GM23248 (cell line): ENCODE measurements around the gene ARNT2. TPM values are rescaled to one million over a fixed set of nuclear protein-coding genes. Genes with fewer than 3 reads are reported as not detected.

Source experiments
- DNase-seq: peaks from one replicate; pipeline ENCODE4 v3.0.0-alpha.2; 2015
- H2AFZ ChIP-seq: fragments of 200-600 bp; sonication (generic); 2 replicates; pipeline ENCODE4 v1.6.1; 2016; ENCODE audit warnings: antibody characterized with exemption
- H3F3A ChIP-seq: fragments of 200-600 bp; sonication (generic); 2 replicates; pipeline ENCODE4 v1.6.1; 2016; ENCODE audit warnings: mild to moderate bottlenecking, antibody characterized with exemption, mixed run types; ENCODE audit not compliant: insufficient read depth
- H3K27ac ChIP-seq: fragments of 200-600 bp; sonication (generic); 2 replicates; pipeline ENCODE4 v1.5.1; 2016; ENCODE audit warnings: mild to moderate bottlenecking
- H3K27me3 ChIP-seq: fragments of 200-600 bp; sonication (generic); replicated peaks from 2 replicates; pipeline ENCODE4 v1.6.1; 2016; ENCODE audit warnings: mild to moderate bottlenecking; ENCODE audit not compliant: insufficient read depth
- H3K36me3 ChIP-seq: fragments of 200-600 bp; sonication (generic); 2 replicates; pipeline ENCODE4 v1.6.1; 2016; ENCODE audit warnings: low read depth, mild to moderate bottlenecking
- H3K4me1 ChIP-seq: fragments of 200-600 bp; sonication (generic); 2 replicates; pipeline ENCODE4 v1.6.1; 2016; ENCODE audit warnings: mild to moderate bottlenecking; ENCODE audit not compliant: insufficient read depth
- H3K4me2 ChIP-seq: fragments of 200-600 bp; sonication (generic); one replicate; pipeline ENCODE4 v1.6.1; 2016; ENCODE audit warnings: mild to moderate bottlenecking; ENCODE audit not compliant: unreplicated experiment
- H3K4me3 ChIP-seq: fragments of 200-600 bp; sonication (generic); 2 replicates; pipeline ENCODE4 v1.5.1; 2016; ENCODE audit warnings: mild to moderate bottlenecking
- H3K79me2 ChIP-seq: fragments of 200-600 bp; sonication (generic); 2 replicates; pipeline ENCODE4 v1.6.1; 2016; ENCODE audit warnings: mild to moderate bottlenecking; ENCODE audit not compliant: insufficient read depth
- H3K9ac ChIP-seq: fragments of 200-600 bp; sonication (generic); 2 replicates; pipeline ENCODE4 v1.6.1; 2016; ENCODE audit warnings: mild to moderate bottlenecking
- H3K9me2 ChIP-seq: fragments of 200-600 bp; sonication (generic); 2 replicates; pipeline ENCODE4 v1.6.1; 2016; ENCODE audit warnings: mixed run types, mild to moderate bottlenecking, moderate library complexity; ENCODE audit not compliant: insufficient read depth
- H3K9me3 ChIP-seq: fragments of 200-600 bp; sonication (generic); one replicate; pipeline ENCODE4 v1.6.1; 2017; ENCODE audit warnings: low read depth
- H4K20me1 ChIP-seq: fragments of 200-600 bp; sonication (generic); 2 replicates; pipeline ENCODE4 v1.6.0; 2016; ENCODE audit not compliant: insufficient read depth
- EZH2 ChIP-seq: fragments of 200-600 bp; sonication (generic); IDR thresholded peaks from 2 replicates; pipeline ENCODE4 v1.6.1; 2018; ENCODE audit warnings: antibody characterized with exemption, mild to moderate bottlenecking; ENCODE audit not compliant: insufficient read depth, poor library complexity, severe bottlenecking
- EZH2phosphoT487 ChIP-seq: fragments of 200-600 bp; sonication (generic); IDR thresholded peaks from 2 replicates; pipeline ENCODE4 v1.6.1; 2018; ENCODE audit warnings: antibody characterized with exemption, moderate library complexity, mild to moderate bottlenecking, low read depth; ENCODE audit not compliant: insufficient read depth
- WGBS, 2 experiments: methylation state at CpG; one replicate each; pipeline ENCODE4 v1.1.6; 2015 to 2017; ENCODE audit warnings: low lambda C conversion rate in 2 of 2, low coverage in 1 of 2; ENCODE audit errors: missing lambda C conversion rate in 2 of 2; 5-methylcytosine and 5-hydroxymethylcytosine counted together
- in situ Hi-C: fragments of 300-500 bp; cut with MboI; formaldehyde crosslinking; loops from 2 replicates; pipeline ENCODE4 v1.15.0; 2020
- polyA plus RNA-seq: library from polyadenylated mRNA; unstranded; fragments of >200 nt; fragmentation: Nextera tagmentation; extraction: Ambion mirVana; gene quantifications from 2 replicates; pipeline ENCODE4 v1.2.1, GENCODE V29; 2016
- total RNA-seq: library from RNA; depleted of rRNA; stranded (reverse); fragments of >200 nt; shearing (Covaris generic); gene quantifications from 2 replicates; pipeline ENCODE4 v1.2.3, GENCODE V29; 2014

Gene ARNT2
- total and polyA plus RNA-seq, 2 experiments from 2014 or later: 9.3 to 23.5 TPM

GRCh38 chr15:80459380-80459779 lies 55.2 kb downstream of the ARNT2 start:
- Histone ChIP-seq H3K27me3 (no peaks in the 10 kb centered on the region), H3K9me3 (no peaks in the 10 kb centered on the region), H3K9ac (no peak overlapping the region), H3F3A (peaks cover 12% of the 10 kb centered on the region), H3K36me3 (no peaks in the 10 kb centered on the region), H3K4me2 (no peak overlapping the region), H3K4me3 (no peak overlapping the region), H3K27ac (no peak overlapping the region), H3K79me2 (no peaks in the 10 kb centered on the region), H2AFZ (no peak overlapping the region), H4K20me1 (no peaks in the 10 kb centered on the region), H3K9me2 (no peaks in the 10 kb centered on the region), H3K4me1 (peaks cover 28% of the 10 kb centered on the region)
- DNase-seq: no peak
- in situ Hi-C loops: loop anchor here (5.0 to 10.0 kb wide), 2 partner anchors 105 to 323 kb away; no protein-coding TSS in a partner anchor
- TF ChIP-seq EZH2phosphoT487 (no peak), EZH2 (no peak)
- 96 to 97% methylated on average over 6 of the region's 6 CpGs for WGBS, 2 experiments

GRCh38 chr15:80459818-80460217 lies 55.6 kb downstream of the ARNT2 start:
- no peaks in the 10 kb centered on the region for H3K9me2 ChIP-seq
- WGBS, 2 experiments: 67 to 86% methylated on average over 3 of the region's 3 CpGs
- no peaks in the 10 kb centered on the region for H3K27me3 ChIP-seq
- no peak for DNase-seq
- H3K9me3 ChIP-seq: no peaks in the 10 kb centered on the region
- H2AFZ ChIP-seq: no peak overlapping the region
- H3K27ac ChIP-seq: no peak overlapping the region
- H4K20me1 ChIP-seq: no peaks in the 10 kb centered on the region
- no peaks in the 10 kb centered on the region for H3K79me2 ChIP-seq
- H3F3A ChIP-seq: peaks cover 8% of the 10 kb centered on the region
- no peak for TF ChIP-seq EZH2phosphoT487
- TF ChIP-seq EZH2: no peak
- H3K9ac ChIP-seq: no peak overlapping the region
- H3K4me1 ChIP-seq: peaks cover 24% of the 10 kb centered on the region
- no peak overlapping the region for H3K4me2 ChIP-seq
- in situ Hi-C loops: loop anchor here (5.0 to 10.0 kb wide), 2 partner anchors 105 to 322 kb away; no protein-coding TSS in a partner anchor
- no peak overlapping the region for H3K4me3 ChIP-seq
- H3K36me3 ChIP-seq: no peaks in the 10 kb centered on the region

GRCh38 chr15:80461356-80462095 lies 57.3 kb downstream of the ARNT2 start:
- TF ChIP-seq EZH2phosphoT487 (no peak), EZH2 (no peak)
- Histone ChIP-seq H2AFZ (no peak overlapping the region), H4K20me1 (no peaks in the 10 kb centered on the region), H3K36me3 (no peaks in the 10 kb centered on the region), H3K4me2 (no peak overlapping the region), H3K4me3 (no peak overlapping the region), H3K9me3 (no peaks in the 10 kb centered on the region), H3K9ac (no peak overlapping the region), H3K9me2 (no peaks in the 10 kb centered on the region), H3K4me1 (peaks cover 10% of the 10 kb centered on the region), H3F3A (no peaks in the 10 kb centered on the region), H3K27ac (no peak overlapping the region), H3K79me2 (no peaks in the 10 kb centered on the region), H3K27me3 (no peaks in the 10 kb centered on the region)
- no peak for DNase-seq
- in situ Hi-C loops: no loop called here
- 89 to 92% methylated on average over 12 to 14 of the region's 14 CpGs for WGBS, 2 experiments

- Histone ChIP-seq H3F3A (no peaks in the 10 kb centered on the region), H3K36me3 (no peaks in the 10 kb centered on the region), H2AFZ (no peak overlapping the region), H3K9ac (no peak overlapping the region), H3K9me3 (no peaks in the 10 kb centered on the region), H4K20me1 (no peaks in the 10 kb centered on the region), H3K27me3 (no peaks in the 10 kb centered on the region), H3K9me2 (no peaks in the 10 kb centered on the region), H3K27ac (no peak overlapping the region), H3K4me2 (no peak overlapping the region), H3K4me1 (peaks cover 4% of the 10 kb centered on the region), H3K79me2 (no peaks in the 10 kb centered on the region), H3K4me3 (no peak overlapping the region)
- 97 to 98% methylated on average over 6 of the region's 6 CpGs for whole genome bisulfite sequencing, 2 experiments
- DNase-seq: no peak
- in situ Hi-C loops: no loop called here
- TF ChIP-seq EZH2phosphoT487: no peak
- TF ChIP-seq EZH2: no peak
Observed at GRCh38 chr15:80462111-80462510, 57.9 kb downstream of the ARNT2 start.
